Measurements from ENCODE around the gene RUFY3. TPM values are rescaled to one million over a fixed set of nuclear protein-coding genes. Genes with fewer than 3 reads are reported as not detected.
A peak's percentile ranks its signal among the peaks of the same experiment; 100 is the strongest.

The RUFY3 gene
- total and polyA plus RNA-seq, 2 experiments from 2014 or later, result 18.3 to 29.2 TPM

GRCh38 chr4:70712150-70712549 is 9.6 kb upstream of the RUFY3 start (continued):
- TF ChIP-seq ZNF462 (CRISPR knock-in tag; IDR thresholded peaks at IDR 0.05), result no peak
- TF ChIP-seq EZH2phosphoT487 (IDR thresholded peaks at IDR 0.05; ENCODE audit: unreplicated experiment), result no peak
- no peak for TF ChIP-seq ETS1 (IDR thresholded peaks at IDR 0.05)
- no peak for TF ChIP-seq POLR2AphosphoS5 (IDR thresholded peaks at IDR 0.05; ENCODE audit: low read depth)
- TF ChIP-seq ZNF114 (CRISPR knock-in tag; IDR thresholded peaks at IDR 0.05), result no peak

GRCh38 chr4:70712604-70713452 is 8.9 kb upstream of the RUFY3 start:
- no peaks in the 10 kb centered on the region; the same call in 2 of the 3 replicates for H3K9me3 Mint-ChIP-seq
- Histone ChIP-seq H3K36me3 (ENCODE audit: insufficient read depth) (no peaks in the 10 kb centered on the region; the same call in 1 of the 2 replicates), H3K27me3 (ENCODE audit: insufficient read depth) (no peaks in the 10 kb centered on the region), H3K27ac (ENCODE audit: low read depth) (no peak overlapping the region), H3K4me3 (no peak overlapping the region), H3F3A (replicated peaks; ENCODE audit: low read depth) (no peaks in the 10 kb centered on the region), H3K4me1 (ENCODE audit: insufficient read depth) (peaks cover 14% of the 10 kb centered on the region; the same call in 1 of the 2 replicates), H3K9me2 (ENCODE audit: insufficient read depth) (no peaks in the 10 kb centered on the region), H3K4me2 (no peak overlapping the region), H3K79me2 (replicated peaks; ENCODE audit: insufficient read depth) (peaks cover 40% of the 10 kb centered on the region), H4K20me1 (replicated peaks; ENCODE audit: insufficient read depth) (no peaks in the 10 kb centered on the region), H2AFZ (no peak overlapping the region)
- peak; percentile 55; the same call in 1 of the 3 replicates for ATAC-seq
- no peak overlapping the region for H3K4me3 Mint-ChIP-seq
- H3K27me3 Mint-ChIP-seq (ENCODE audit: insufficient read depth, low read depth, poor library complexity), result peaks cover 3% of the 10 kb centered on the region
- peaks cover 32% of the 10 kb centered on the region; the same call in 2 of the 3 replicates for H3K4me1 Mint-ChIP-seq
- DNase-seq (ENCODE audit: low spot score), result no peak
- TF ChIP-seq STAT1 (IDR thresholded peaks at IDR 0.05; ENCODE audit: unreplicated experiment) (no peak), ZNF462 (CRISPR knock-in tag; IDR thresholded peaks at IDR 0.05) (no peak)
- H3K36me3 Mint-ChIP-seq (ENCODE audit: low read depth), result no peaks in the 10 kb centered on the region
- H3K27ac Mint-ChIP-seq, result no peak overlapping the region

Measured in GM23338 (cell line).